Mesenchymal stem cell (in vitro differentiated cells and primary cell): ENCODE results near the gene TMEM208.

Experiments used
- DNase-seq: peaks from one replicate; pipeline ENCODE4 v3.0.0-alpha.2; 2013
- H2AFZ ChIP-seq: one replicate; pipeline ENCODE4 v1.6.1; 2013; ENCODE audit warnings: low read depth, mild to moderate bottlenecking, control low read depth, inconsistent platforms, low read length, moderate library complexity
- H2AK5ac ChIP-seq: 2 replicates; pipeline ENCODE4 v1.6.1; 2013; ENCODE audit warnings: low read length, moderate library complexity, mild to moderate bottlenecking, inconsistent platforms; ENCODE audit not compliant: severe bottlenecking
- H2BK120ac ChIP-seq: one replicate; pipeline ENCODE4 v1.6.1; 2013; ENCODE audit warnings: low read depth, mild to moderate bottlenecking, inconsistent platforms, low read length, moderate library complexity
- H2BK12ac ChIP-seq, 2 experiments: one replicate each; pipeline ENCODE4 v1.6.1; 2013; ENCODE audit warnings: inconsistent platforms in 2 of 2, low read length in 2 of 2, mild to moderate bottlenecking in 2 of 2, moderate library complexity in 2 of 2, control low read depth in 1 of 2
- H2BK15ac ChIP-seq: one replicate; pipeline ENCODE4 v1.6.1; 2013; ENCODE audit warnings: mild to moderate bottlenecking, low read depth, inconsistent platforms; ENCODE audit not compliant: poor library complexity, severe bottlenecking
- H2BK5ac ChIP-seq: 2 replicates; pipeline ENCODE4 v1.6.1; 2013; ENCODE audit warnings: low read depth, mild to moderate bottlenecking, low read length, control low read depth, inconsistent platforms; ENCODE audit not compliant: poor library complexity, severe bottlenecking
- H3K14ac ChIP-seq, 2 experiments: one replicate each; pipeline ENCODE4 v1.6.1; 2013; ENCODE audit warnings: inconsistent platforms in 2 of 2, low read length in 2 of 2, control low read depth in 1 of 2, mild to moderate bottlenecking in 1 of 2, moderate library complexity in 1 of 2
- H3K18ac ChIP-seq, 2 experiments: one replicate each; pipeline ENCODE4 v1.6.1; 2013; ENCODE audit warnings: inconsistent platforms in 2 of 2, low read length in 2 of 2, control low read depth in 1 of 2, low read depth in 1 of 2, mild to moderate bottlenecking in 1 of 2
- H3K23ac ChIP-seq, 2 experiments: one replicate each; pipeline ENCODE4 v1.6.1; 2013; ENCODE audit warnings: inconsistent platforms in 2 of 2, low read length in 2 of 2, mild to moderate bottlenecking in 2 of 2, moderate library complexity in 2 of 2, control low read depth in 1 of 2
- H3K27ac ChIP-seq: 2 replicates; pipeline ENCODE4 v1.5.1; 2013; ENCODE audit warnings: mild to moderate bottlenecking, moderate library complexity, low read length, control low read depth, inconsistent platforms; ENCODE audit not compliant: poor library complexity, severe bottlenecking
- H3K27me3 ChIP-seq, 2 experiments: 2 replicates each; pipeline versions ENCODE4 v1.6.1 to v1.7.0; 2013; ENCODE audit warnings: low read length in 2 of 2, mild to moderate bottlenecking in 2 of 2, moderate library complexity in 2 of 2, control low read depth in 1 of 2, inconsistent platforms in 1 of 2; ENCODE audit not compliant: control insufficient read depth in 1 of 2, insufficient read depth in 1 of 2
- H3K36me3 ChIP-seq, 2 experiments: 2 replicates each; pipeline versions ENCODE4 v1.6.1 to v1.7.0; 2013; ENCODE audit warnings: low read length in 2 of 2, control low read depth in 1 of 2, inconsistent platforms in 1 of 2, low read depth in 1 of 2, mild to moderate bottlenecking in 1 of 2; ENCODE audit not compliant: insufficient read depth in 2 of 2, control insufficient read depth in 1 of 2
- H3K4ac ChIP-seq, 2 experiments: one replicate each; pipeline ENCODE4 v1.6.1; 2013; ENCODE audit warnings: inconsistent platforms in 2 of 2, low read length in 2 of 2, mild to moderate bottlenecking in 2 of 2, moderate library complexity in 2 of 2, control low read depth in 1 of 2, low read depth in 1 of 2
- H3K4me1 ChIP-seq: 2 replicates; pipeline ENCODE4 v1.6.1; 2013; ENCODE audit warnings: low read depth, low read length, control low read depth; ENCODE audit not compliant: control insufficient read depth, insufficient read depth
- H3K4me2 ChIP-seq: 2 replicates; pipeline ENCODE4 v1.6.1; 2013; ENCODE audit warnings: low read length, mild to moderate bottlenecking, inconsistent platforms; ENCODE audit not compliant: poor library complexity, severe bottlenecking
- H3K4me3 ChIP-seq, 2 experiments: 2 replicates each; pipeline versions ENCODE4 v1.5.1 to v1.7.0; 2013; ENCODE audit warnings: low read length in 2 of 2, mild to moderate bottlenecking in 2 of 2, control low read depth in 1 of 2, low read depth in 1 of 2; ENCODE audit not compliant: insufficient read depth in 1 of 2
- H3K79me1 ChIP-seq: replicated peaks from 2 replicates; pipeline ENCODE4 v1.6.1; 2013; ENCODE audit warnings: mild to moderate bottlenecking, control low read depth, low read length, inconsistent platforms; ENCODE audit not compliant: poor library complexity, severe bottlenecking
- H3K9ac ChIP-seq: 2 replicates; pipeline ENCODE4 v1.7.0; 2013; ENCODE audit warnings: mild to moderate bottlenecking, low read length, moderate library complexity
- H3K9me3 ChIP-seq: 2 replicates; pipeline ENCODE4 v1.7.0; 2013; ENCODE audit warnings: mild to moderate bottlenecking, low read length; ENCODE audit not compliant: control insufficient read depth
- H4K8ac ChIP-seq: one replicate; pipeline ENCODE4 v1.6.1; 2013; ENCODE audit warnings: inconsistent platforms, mild to moderate bottlenecking, low read length, moderate library complexity
- H4K91ac ChIP-seq: one replicate; pipeline ENCODE4 v1.6.1; 2013; ENCODE audit warnings: mild to moderate bottlenecking, low read length, inconsistent platforms
- WGBS: methylation state at CpG from one replicate; pipeline ENCODE4 v1.1.7; 2013; ENCODE audit warnings: mixed read lengths; 5-methylcytosine and 5-hydroxymethylcytosine counted together

Gene TMEM208

DNA sequence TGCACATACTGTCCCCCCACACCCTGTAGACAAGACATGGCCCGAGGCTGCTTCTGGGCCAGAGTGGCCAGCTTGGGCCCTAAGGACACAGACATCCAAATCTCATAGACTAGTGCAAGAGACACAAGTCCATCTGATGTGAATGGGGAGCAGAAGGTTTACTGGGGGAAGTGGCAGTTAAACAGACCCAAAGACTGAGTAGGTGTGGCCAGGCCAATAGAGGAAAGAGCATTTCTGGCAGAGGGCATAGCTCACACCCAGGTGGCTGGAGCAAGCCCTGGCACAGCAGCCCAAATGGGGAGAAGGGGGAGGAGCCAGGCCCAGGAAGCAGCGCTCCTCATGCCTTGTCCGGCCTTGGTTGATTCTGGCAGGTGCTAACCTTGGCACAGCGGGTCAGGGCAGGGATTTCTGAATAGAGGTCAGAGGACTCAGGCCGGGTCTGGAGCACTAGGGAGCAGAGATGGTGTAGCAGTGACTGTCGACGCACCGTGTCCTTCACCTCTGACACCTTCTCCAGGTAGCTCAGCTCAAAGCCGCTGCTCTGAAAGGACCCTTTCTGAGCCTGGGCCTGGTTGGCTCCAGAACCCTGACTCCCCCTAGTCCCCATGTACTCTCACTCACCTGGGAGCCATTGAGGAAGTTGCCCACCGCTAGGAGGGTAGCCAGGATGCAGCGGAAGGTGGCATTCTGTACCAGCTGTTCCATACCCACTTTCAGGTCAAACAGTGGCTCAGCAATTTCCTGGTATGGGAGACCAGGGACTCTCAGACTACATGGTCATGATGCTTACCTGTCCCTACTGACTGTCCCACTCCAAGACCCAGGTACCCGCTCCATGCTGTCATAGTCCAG is 4.1 kb downstream of the TMEM208 start:
- no peak overlapping the region for H3K4me2 ChIP-seq
- no peak overlapping the region for H3K27ac ChIP-seq
- no peak overlapping the region for H4K8ac ChIP-seq
- H3K4ac ChIP-seq = no peak overlapping the region
- peaks cover 77% of the 10 kb centered on the region in 2 experiments for H3K36me3 ChIP-seq
- peaks cover 14% of the 10 kb centered on the region for H3K4me1 ChIP-seq
- no peak for DNase-seq
- H3K23ac ChIP-seq = no peak overlapping the region
- peaks cover 35% of the 10 kb centered on the region for H3K79me1 ChIP-seq
- H3K14ac ChIP-seq = no peak overlapping the region
- H3K4me3 ChIP-seq = no peak overlapping the region
- H2BK120ac ChIP-seq = no peak overlapping the region
- H2BK15ac ChIP-seq = no peak overlapping the region
- no peaks in the 10 kb centered on the region for H3K27me3 ChIP-seq
- H2AK5ac ChIP-seq = no peak overlapping the region
- H3K9me3 ChIP-seq = no peaks in the 10 kb centered on the region
- no peak overlapping the region for H2BK12ac ChIP-seq
- H2AFZ ChIP-seq = no peak overlapping the region
- no peak overlapping the region for H3K9ac ChIP-seq
- H3K18ac ChIP-seq = no peak overlapping the region
- H2BK5ac ChIP-seq = no peak overlapping the region
- H4K91ac ChIP-seq = no peak overlapping the region
- WGBS = 97% methylated on average over 11 of the region's 12 CpGs

DNA sequence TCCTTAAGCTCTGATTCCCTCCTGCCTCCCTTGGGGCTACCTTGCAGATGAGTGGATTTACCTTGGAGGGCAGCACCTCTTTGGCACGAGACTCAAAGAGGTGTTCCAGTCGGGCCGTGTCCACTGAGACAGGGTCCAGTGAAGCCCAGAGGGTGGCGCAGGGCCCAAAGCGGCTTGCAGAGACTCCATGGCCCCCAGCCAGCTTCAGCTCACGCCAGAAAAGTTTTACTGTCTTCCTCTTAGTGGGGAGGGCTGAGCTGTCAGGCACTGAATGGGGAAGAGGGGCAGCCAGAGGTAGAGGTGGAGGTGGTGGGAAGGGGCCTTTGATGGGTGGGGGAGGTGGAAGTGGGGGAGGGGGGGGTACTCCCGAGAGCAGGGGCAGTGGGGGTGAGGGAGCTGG is 6.7 kb downstream of the TMEM208 start:
- Histone ChIP-seq H3K4me1 (peaks cover 3% of the 10 kb centered on the region), H3K14ac (no peak overlapping the region), H3K27ac (no peak overlapping the region), H3K79me1 (peaks cover 43% of the 10 kb centered on the region), H3K18ac (no peak overlapping the region), H3K23ac (no peak overlapping the region), H2AFZ (no peak overlapping the region), H3K4me3 (no peak overlapping the region), H3K27me3 (no peaks in the 10 kb centered on the region), H2BK5ac (no peak overlapping the region), H3K9me3 (no peaks in the 10 kb centered on the region), H2AK5ac (no peak overlapping the region), H4K8ac (no peak overlapping the region), H3K4ac (no peak overlapping the region), H3K36me3 (peaks cover 93 to 95% of the 10 kb centered on the region in 2 experiments), H4K91ac (no peak overlapping the region), H3K9ac (no peak overlapping the region), H2BK120ac (no peak overlapping the region), H2BK15ac (no peak overlapping the region), H3K4me2 (no peak overlapping the region), H2BK12ac (no peak overlapping the region)
- WGBS = 96% methylated on average over 6 of the region's 7 CpGs
- no peak for DNase-seq

DNA sequence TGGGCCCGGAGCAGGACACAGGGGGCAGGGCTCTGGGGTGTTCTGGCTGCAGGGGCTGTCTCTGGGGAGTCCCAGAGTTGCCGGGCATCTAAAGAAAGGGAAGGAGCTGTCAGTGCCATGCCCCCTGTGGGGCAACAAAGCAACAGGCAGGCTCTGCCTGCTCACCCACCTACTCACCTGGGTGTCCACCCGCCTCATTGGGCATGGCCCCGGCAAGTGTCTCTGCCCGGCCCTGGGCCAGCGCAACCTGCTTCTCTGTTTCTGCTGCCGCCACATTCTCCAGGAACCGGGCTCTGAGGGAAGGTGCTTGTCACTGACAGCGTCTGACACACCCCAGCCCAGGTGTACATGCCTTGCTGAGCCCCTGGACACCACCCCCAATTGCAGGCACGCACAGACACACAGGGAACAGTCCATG is 7.3 kb downstream of the TMEM208 start:
- Histone ChIP-seq H3K36me3 (peaks cover 93 to 95% of the 10 kb centered on the region in 2 experiments), H3K18ac (no peak overlapping the region), H2BK15ac (no peak overlapping the region), H3K79me1 (peaks cover 45% of the 10 kb centered on the region), H3K4me3 (no peak overlapping the region), H4K8ac (no peak overlapping the region), H3K27me3 (no peaks in the 10 kb centered on the region), H2AFZ (no peak overlapping the region), H3K27ac (no peak overlapping the region), H4K91ac (no peak overlapping the region), H2BK120ac (no peak overlapping the region), H3K23ac (no peak overlapping the region), H3K4me1 (peaks cover 3% of the 10 kb centered on the region), H3K9me3 (no peaks in the 10 kb centered on the region), H3K4ac (no peak overlapping the region), H3K9ac (no peak overlapping the region), H3K14ac (no peak overlapping the region), H2AK5ac (no peak overlapping the region), H2BK12ac (no peak overlapping the region), H2BK5ac (no peak overlapping the region), H3K4me2 (no peak overlapping the region)
- DNase-seq = no peak
- 95% methylated on average over 10 of the region's 10 CpGs for WGBS

GRCh38 chr16:67235816-67236562 is 9.1 kb downstream of the TMEM208 start:
- no peaks in the 10 kb centered on the region for H3K27me3 ChIP-seq
- no peak overlapping the region for H3K27ac ChIP-seq
- no peak overlapping the region for H3K23ac ChIP-seq
- no peak overlapping the region for H2BK120ac ChIP-seq
- no peak overlapping the region for H3K9ac ChIP-seq
- peaks cover 8% of the 10 kb centered on the region for H3K4me1 ChIP-seq
- no peak for DNase-seq
- H3K18ac ChIP-seq = no peak overlapping the region
- peaks cover 81 to 84% of the 10 kb centered on the region in 2 experiments for H3K36me3 ChIP-seq
- H2BK5ac ChIP-seq = no peak overlapping the region
- H2AFZ ChIP-seq = no peak overlapping the region
- H2BK15ac ChIP-seq = no peak overlapping the region
- H3K4me2 ChIP-seq = no peak overlapping the region
- H2AK5ac ChIP-seq = no peak overlapping the region
- H3K14ac ChIP-seq = no peak overlapping the region
- H4K91ac ChIP-seq = no peak overlapping the region
- 86% methylated on average over 17 of the region's 17 CpGs for WGBS
- H3K9me3 ChIP-seq = no peaks in the 10 kb centered on the region
- H3K4ac ChIP-seq = no peak overlapping the region
- H3K79me1 ChIP-seq = peaks cover 47% of the 10 kb centered on the region
- H4K8ac ChIP-seq = no peak overlapping the region
- H2BK12ac ChIP-seq = no peak overlapping the region
- no peak overlapping the region for H3K4me3 ChIP-seq
